C4-2B (cell line): ENCODE results near the gene CENPA.

Experiments used
- ZFX ChIP-seq: fragments of 450-650 bp; IDR thresholded peaks from 2 replicates; pipeline ENCODE4 v1.6.1; 2017
- TF ChIP-seq, protein P1 (sequence below): fragments of 450-650 bp; conservative IDR thresholded peaks from 2 replicates; pipeline ENCODE4 v1.5.1; 2017; ENCODE audit warnings: mild to moderate bottlenecking

DNA sequence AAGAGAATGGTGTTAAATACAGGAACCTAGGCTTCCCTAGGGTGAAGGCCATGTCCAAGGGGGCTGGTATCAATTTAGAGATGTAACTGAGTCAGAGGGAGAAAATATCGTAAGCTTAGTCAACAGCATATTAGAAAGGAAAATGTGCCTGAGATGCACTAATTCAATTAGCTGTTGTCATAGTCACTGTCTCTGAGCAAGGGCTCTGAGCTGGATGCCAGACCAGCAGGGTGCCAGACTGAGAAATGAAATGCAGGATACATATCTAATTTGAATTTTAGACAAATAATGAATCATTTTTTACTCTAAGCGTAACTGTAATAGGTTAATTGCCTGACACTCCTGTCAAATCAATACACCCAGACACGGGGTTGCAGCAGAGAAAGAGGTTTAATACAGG lies 33.2 kb upstream of the CENPA start:
- TF ChIP-seq, protein P1, sequence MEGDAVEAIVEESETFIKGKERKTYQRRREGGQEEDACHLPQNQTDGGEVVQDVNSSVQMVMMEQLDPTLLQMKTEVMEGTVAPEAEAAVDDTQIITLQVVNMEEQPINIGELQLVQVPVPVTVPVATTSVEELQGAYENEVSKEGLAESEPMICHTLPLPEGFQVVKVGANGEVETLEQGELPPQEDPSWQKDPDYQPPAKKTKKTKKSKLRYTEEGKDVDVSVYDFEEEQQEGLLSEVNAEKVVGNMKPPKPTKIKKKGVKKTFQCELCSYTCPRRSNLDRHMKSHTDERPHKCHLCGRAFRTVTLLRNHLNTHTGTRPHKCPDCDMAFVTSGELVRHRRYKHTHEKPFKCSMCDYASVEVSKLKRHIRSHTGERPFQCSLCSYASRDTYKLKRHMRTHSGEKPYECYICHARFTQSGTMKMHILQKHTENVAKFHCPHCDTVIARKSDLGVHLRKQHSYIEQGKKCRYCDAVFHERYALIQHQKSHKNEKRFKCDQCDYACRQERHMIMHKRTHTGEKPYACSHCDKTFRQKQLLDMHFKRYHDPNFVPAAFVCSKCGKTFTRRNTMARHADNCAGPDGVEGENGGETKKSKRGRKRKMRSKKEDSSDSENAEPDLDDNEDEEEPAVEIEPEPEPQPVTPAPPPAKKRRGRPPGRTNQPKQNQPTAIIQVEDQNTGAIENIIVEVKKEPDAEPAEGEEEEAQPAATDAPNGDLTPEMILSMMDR = no peak
- no peak for TF ChIP-seq ZFX
